IMR-90 (cell line): ENCODE results near the gene HMGN1.

ENCODE experiments used
- BHLHE40 ChIP-seq: fragments of 150-350 bp; IDR thresholded peaks from 2 replicates; pipeline ENCODE4 v1.6.1; 2016; ENCODE audit warnings: mild to moderate bottlenecking, low read depth, low read length
- CEBPB ChIP-seq: IDR thresholded peaks from 2 replicates; pipeline ENCODE4 v1.6.1; 2012; ENCODE audit warnings: low read depth, low read length, improper control_type of control experiment
- CTCF ChIP-seq: conservative IDR thresholded peaks from 2 replicates; pipeline ENCODE4 v1.5.1; 2012; ENCODE audit warnings: mild to moderate bottlenecking, low read depth, low read length, improper control_type of control experiment
- ELK1 ChIP-seq: fragments of 150-350 bp; IDR thresholded peaks from 2 replicates; pipeline ENCODE4 v1.6.1; 2016; ENCODE audit warnings: low read depth, mild to moderate bottlenecking, low read length, moderate library complexity, borderline replicate concordance
- MAZ ChIP-seq: IDR thresholded peaks from 2 replicates; pipeline ENCODE4 v1.6.1; 2012; ENCODE audit warnings: low read depth, mild to moderate bottlenecking, low read length, improper control_type of control experiment, moderate library complexity, borderline replicate concordance
- NFE2L2 ChIP-seq: fragments of 150-350 bp; IDR thresholded peaks from 2 replicates; pipeline ENCODE4 v1.6.1; 2016; ENCODE audit warnings: low read depth, mild to moderate bottlenecking, low read length
- POLR2A ChIP-seq: IDR thresholded peaks from 2 replicates; pipeline ENCODE4 v1.6.1; 2012; ENCODE audit warnings: mild to moderate bottlenecking, low read depth, low read length
- RFX5 ChIP-seq: IDR thresholded peaks from 2 replicates; pipeline ENCODE4 v1.8.0; 2012; ENCODE audit warnings: low read depth, mild to moderate bottlenecking, low read length, moderate library complexity
- USF2 ChIP-seq: fragments of 150-350 bp; IDR thresholded peaks from 2 replicates; pipeline ENCODE4 v1.6.1; 2017; ENCODE audit warnings: mild to moderate bottlenecking, antibody characterized with exemption, low read length, low read depth

- TF ChIP-seq RFX5 (no peak), CTCF (no peak), POLR2A (no peak), USF2 (no peak), MAZ (no peak), NFE2L2 (no peak), CEBPB (no peak), BHLHE40 (no peak), ELK1 (no peak)
These were observed 35.9 kb upstream of the HMGN1 start for GRCh38 chr21:39384674-39385298.
